GM21423 (cell line): Measurements from ENCODE around the gene NNMT.

ENCODE experiments used
- ATAC-seq: cut with Tn5 transposase; IDR thresholded peaks from one replicate; pipeline ENCODE4 v1.9.1; 2021; ENCODE audit warnings: mild to moderate bottlenecking, moderate library complexity; ENCODE audit not compliant: unreplicated experiment

NNMT gene

DNA sequence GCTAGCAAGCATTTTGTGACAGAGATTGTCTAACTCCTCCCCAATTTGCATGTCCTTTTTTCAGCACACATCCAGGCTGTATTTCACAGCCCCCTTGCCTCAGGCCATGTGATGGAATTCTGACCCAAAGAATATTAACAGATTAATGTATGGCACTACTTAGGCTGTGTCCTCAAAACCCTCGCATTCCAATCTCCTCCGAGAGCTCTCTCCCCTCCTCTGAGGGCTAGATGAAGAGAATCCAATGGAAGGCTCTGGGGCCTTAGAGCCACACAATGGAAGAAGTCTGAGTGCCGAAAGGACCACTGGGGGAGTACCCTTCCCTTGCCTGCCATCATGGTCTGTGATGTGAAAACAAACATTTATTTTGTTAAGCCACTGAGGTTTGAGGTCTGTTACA is 13.7 kb upstream of the NNMT start:
- no peak for ATAC-seq

DNA sequence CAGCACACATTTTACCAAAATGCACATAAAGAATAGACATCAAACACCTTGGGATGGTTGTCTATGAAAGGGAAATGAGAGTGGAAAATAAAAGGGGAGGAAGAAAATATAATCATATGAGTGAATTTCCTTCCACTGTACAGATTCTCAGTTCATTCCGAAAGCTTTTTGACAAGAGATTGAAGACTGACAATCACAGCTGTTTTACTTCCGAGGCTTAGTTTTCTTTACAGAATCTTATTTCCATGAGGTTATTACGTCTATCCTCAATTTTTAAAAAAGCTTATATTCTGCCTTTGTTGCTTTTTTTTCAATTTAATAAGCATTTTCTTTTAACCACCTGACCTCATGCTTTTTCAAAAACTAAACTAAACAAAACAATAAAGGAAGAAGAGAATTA is 12.8 kb upstream of the NNMT start:
- ATAC-seq, result no peak

DNA sequence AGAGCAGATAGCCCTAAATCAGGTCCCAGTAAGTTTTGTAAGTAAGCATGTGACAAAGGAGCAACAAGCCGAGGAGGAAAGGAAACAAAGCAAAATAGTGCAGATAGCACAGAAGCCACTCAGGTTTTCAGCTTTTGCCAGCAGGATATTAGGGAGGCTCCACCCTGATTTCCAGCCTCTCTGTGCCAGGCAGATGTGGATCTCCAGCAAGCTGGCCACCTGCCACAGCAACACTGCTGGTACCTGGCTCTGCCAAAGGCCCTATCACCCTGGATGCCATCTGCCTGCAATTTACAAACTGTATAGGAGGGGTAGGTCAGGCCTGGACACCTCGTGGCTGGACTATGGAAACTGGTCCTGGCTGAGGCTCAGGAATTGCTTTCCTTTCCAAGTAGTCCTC is 12.2 kb upstream of the NNMT start:
- no peak for ATAC-seq

DNA sequence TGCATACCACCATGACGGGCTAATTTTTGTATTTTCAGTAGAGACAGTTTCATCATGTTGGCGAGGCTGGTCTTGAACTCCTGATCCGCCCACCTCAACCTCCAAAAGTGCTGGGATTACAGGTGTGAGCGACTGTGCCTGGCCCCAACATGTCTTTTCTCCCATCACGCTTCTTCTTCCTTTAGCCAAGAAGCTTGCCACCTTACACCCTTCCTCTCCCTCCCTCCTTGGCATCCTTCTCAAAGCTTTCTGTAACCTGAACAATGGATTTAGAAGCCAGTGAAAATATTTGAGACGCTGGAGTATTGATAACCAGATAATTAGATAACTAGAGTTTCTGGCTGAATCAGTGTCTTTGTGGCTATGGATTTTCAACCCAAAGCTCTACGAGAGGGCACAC is 11.3 kb upstream of the NNMT start:
- no peak for ATAC-seq

DNA sequence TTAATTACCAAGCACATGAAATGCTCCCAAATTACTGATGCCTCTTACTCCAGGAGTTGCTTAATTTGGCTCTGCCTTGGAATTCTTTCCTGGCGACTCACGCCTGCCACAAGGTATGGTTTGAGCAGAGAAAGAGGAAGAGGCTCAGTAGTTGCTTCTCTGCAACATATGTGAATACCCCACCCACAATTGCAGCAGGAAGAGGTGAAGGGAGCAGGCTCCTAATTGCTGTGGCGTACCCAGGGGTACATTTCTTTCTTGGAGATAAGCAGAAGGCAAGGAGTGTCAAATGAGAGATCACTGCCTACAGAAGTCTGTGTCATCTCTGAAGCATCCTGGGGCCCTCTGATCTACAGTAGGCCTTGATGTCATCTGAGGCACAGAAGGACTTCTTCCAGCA is 10.6 kb upstream of the NNMT start:
- no peak for ATAC-seq

DNA sequence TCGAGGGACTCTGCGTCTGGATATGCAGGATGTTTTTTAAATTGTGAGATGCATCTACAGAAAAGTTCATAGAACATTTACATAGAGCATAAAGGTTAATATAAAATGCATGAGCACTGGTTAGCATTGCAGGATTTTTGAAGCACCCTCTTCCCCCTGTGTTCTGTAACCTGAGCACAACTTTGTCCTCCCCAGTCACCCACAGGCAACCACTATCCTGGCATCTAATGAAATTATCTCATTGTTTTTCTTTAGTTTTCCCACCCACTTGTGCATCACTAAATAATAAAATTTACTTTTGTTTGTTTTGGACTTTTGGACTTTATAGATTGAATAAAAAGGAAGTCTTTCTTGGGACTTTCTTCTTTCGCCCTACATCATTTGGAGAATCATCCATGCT is 10.0 kb upstream of the NNMT start:
- ATAC-seq, result no peak

DNA sequence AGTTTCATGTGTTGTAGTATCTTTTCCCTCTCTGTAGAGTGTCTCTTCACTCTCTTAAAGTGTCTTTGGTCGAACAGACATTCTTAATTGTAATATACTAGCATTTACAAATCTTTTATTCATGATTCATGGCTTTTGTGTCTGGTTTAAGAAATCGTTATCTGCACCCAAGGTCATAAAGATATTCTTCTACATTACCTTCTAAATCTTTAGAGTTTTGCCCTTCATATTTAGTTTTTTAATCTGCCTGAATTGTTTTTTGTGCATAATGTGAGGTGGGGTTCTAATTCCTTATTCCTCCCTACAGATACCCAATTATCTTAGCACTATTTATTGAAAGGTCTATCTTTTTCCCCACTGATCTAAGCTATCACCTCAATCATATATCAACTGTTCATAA is 9.0 kb upstream of the NNMT start:
- ATAC-seq, result no peak

DNA sequence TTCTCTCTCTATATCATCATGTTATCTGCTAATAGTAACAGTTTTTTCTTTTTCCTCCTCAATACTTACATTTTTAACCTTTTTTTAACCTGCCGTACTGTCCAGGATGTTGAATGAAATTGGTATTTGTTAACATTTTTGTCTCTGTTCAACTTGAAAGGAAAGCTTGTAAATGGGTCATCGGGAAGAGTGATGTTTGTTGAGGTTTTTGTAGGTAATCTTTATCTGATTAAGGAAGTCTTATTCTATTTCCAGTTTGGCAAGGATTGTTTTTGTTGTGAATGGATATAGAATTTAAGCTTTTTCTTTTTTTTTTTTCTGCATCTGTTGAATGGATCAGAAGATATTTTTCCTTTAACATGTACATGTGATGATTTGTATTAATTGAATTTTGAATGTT is 8.1 kb upstream of the NNMT start:
- ATAC-seq, result no peak

DNA sequence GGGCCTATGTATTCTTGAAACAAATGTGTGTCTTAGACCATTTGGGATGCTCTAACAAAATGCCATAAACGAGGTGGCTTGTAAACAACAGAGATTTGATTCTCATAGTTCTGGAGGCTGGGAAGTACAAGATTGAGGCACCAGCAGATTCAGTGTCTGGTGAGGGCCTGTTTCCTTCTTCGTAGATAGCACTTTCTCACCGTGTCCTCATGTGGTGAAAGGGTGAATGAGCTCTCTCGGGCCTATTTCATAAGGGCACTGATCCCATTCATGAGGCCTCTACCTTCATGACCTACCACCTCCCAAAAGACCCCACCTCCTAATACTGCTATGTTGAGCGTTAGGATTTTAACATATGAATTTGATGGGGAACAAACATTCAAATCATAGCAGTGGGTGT is 6.4 kb upstream of the NNMT start:
- ATAC-seq, result no peak

DNA sequence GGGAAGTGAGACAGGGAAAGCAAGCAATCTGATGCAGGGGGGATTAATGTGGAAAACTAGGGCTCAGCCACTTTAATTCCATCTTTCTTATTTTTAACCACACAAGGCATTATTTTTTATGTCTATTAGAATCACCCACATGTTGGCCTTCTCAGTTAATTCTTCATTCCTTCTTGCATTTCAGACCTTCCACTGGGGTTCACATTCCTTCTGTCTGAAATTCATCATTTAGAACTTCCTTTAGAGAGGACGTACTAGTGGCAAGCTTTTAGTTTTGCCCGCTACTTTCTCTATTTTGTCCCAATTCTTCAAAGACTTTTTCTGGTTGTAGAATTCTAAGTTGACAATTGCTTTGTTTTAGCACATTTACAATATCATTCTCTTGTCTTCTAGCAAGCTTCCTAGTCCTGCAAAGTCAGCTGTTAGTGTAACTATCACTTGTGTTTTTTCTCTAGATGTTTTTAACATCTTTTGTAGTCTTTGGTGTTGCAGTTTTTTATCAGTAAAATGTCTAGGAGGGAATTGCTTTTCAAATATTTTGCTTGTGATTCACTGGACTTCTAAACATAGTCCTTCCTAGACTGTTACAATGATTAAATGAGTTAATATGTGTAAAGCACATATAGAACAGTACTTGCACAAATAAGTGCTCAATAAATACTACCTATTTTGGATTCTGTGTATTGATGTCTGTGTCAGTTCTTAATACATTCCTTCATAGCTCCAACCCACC is 5.5 kb upstream of the NNMT start:
- no peak for ATAC-seq

DNA sequence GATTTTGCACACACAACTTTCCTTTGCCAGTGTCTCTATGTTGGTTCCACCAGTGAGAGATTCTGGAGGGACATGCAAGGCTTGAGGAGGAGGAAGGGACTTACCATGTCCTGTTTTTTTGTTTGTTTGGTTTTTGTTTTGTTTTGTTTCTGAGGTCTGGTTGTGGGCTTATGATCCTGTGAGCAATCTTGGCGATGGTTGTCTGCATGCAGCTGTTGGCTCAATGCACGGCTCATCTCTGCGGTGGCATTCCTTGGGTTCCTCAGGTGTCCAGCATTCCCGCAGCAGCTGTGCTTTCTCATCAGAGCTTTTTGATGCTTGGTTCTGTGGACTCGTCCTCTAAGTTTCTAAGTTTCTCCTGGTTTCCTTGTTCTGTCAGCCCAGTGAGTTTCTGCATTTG is 4.8 kb upstream of the NNMT start:
- ATAC-seq, result no peak

DNA sequence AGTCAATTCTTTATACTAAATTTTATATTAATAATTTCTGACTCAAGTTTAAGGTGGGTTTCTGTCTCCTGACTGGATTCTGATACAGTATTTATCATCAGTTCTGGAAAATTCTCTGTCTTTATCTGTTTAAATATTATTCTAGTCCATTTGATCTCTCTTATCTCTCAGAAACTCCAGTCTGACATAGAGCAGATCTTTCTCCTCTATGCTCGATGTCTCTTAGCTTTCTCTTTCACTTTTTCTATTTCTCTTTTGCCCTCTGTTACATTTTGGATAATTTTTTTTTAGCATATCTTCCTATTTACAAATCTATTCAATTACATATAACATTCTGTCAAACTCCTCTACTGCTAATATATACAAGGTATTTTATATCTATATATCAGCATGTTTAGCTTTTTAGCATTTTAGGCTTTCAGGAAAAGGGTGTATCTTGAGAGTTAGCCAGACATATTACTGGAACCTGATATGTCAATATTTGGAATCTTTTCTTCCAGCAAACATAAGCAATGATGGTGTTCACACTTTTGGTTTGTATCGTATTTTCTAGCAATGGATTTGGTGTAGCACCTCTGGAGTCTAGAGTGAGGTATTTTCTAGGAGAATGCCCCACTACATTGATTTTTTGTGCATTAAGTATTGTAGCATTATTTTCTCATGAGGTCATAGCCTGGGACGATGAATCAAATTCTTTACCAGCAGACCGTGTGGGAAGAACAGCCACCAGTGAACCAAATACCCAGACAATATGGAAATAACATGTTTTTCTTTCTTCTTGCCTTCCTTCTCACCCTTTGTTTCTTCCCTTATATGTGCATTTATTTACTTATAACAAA is 4.1 kb upstream of the NNMT start:
- ATAC-seq, result no peak

DNA sequence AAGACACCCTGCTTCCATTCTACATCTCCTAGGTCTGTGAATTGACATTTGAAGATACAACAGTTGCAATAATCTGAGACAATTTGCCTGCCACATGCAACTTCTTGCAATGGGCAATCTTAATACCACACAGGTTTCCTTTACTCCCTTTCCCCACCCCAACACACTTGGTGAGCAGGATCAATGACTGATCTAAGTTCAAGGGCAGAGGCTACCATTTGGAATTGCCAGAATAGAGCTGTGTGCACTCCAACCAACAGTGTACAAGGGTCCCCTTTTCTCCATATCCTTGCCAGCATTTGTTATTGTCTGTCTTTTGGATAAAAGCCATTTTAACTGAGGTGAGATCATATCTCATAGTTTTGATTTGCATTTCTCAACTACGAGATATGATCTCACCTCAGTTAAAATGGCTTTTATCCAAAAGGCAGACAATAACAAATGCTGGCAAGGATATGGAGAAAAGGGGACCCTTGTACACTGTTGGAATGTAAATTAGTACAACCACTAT is 2.9 kb upstream of the NNMT start:
- ATAC-seq, result no peak

DNA sequence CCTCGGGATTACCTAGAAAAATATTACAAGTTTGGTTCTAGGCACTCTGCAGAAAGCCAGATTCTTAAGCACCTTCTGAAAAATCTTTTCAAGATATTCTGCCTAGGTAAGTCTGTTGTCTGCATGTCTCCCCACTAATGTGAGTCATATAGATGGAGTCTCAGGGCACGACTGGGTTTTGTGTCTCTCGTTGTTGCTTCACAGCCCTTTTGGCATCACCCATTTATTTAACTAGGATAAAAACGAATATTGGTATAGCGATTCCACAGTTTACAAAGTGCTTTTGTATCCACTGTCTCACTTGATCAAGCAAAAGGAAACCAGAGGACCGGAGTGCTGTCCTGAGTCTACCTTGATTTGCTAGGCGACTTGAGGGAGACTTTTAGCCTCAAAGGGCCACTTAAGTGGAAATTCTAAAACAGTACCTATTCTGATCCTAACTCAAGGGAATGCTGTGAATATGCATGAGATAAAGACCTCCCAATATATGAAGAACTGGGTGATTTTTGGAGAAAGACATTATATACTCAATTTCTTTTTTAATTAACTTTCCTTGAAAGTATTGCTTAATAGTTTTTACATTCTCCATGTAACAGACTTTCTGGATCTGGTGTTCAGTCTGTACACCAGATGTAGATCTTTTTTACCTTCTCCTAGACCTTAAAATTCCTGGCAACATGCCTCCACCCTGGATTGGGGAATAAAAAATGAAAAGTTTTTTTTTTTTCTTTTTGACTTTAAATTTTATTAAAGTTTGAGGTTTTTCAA is 590 bp downstream of the NNMT start:
- ATAC-seq, result no peak

DNA sequence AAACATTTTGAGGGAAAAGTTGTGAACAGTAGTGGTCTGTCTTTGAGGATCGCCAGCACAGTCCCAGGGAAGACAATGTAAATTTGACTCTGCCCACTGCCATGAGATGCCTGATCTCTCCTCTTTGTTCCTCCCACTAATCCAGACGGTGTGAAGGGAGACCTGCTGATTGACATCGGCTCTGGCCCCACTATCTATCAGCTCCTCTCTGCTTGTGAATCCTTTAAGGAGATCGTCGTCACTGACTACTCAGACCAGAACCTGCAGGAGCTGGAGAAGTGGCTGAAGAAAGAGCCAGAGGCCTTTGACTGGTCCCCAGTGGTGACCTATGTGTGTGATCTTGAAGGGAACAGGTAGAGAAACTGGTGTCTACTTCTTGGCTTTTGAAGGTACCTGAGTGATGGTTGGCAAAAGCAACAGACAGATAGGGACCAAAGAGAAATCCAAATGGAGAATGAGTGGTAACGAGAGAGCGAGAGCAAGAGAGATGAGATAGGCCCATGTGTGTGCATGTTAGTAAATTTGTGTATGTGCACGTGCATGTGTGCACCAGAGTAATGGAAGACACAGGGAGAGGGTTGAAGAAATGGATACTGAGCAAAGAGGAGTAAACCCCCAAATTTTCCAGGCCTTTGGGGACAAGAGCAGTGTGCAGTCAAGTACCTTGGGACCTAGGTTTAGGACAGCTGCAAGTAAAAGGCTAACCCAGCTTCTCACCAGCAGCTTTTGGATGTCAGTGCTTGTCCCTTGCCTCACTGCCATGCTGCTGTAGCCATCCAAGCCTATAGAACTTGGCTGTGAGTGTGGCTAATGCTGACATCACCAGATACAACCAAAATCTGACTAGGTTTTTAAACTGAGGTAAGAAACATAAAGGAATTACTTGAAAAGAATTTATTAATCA is 1.9 kb downstream of the NNMT start:
- ATAC-seq, result no peak

DNA sequence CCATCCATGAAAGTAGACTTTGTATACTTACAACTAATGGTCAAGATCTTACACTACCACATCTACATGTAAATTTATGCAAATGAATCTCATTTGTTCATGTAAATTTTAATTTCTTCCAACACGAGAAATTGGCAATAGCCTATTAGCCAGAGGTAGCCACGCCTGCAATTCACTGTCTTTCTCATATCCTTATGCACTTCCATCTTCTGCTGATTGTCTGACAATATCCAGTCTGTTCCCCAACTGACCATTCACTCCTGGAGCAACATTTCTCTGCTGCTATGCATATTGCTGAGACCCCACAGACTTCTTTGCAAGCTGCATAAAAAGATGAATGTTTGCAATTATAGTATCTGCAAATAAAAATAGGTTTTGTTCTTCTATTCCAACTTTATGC is 2.5 kb downstream of the NNMT start:
- no peak for ATAC-seq

DNA sequence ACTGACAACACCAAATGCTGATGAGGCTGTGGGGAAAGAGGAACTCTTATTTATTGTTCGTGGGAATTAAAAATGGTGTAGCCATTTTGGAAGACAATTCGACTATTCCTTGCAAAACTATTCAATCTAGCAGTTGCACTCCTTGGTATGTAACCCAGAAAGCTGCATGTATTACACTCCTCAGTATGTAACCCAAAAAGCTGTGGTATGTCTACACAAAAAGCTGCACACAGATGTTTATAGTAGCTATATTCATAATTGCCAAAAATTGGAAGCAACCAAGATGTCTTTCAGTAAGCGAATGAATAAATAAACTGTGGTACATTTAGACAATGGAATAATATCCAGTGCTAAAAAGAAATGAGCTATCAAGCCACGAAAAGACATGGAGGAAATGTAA is 4.9 kb downstream of the NNMT start:
- ATAC-seq, result no peak

DNA sequence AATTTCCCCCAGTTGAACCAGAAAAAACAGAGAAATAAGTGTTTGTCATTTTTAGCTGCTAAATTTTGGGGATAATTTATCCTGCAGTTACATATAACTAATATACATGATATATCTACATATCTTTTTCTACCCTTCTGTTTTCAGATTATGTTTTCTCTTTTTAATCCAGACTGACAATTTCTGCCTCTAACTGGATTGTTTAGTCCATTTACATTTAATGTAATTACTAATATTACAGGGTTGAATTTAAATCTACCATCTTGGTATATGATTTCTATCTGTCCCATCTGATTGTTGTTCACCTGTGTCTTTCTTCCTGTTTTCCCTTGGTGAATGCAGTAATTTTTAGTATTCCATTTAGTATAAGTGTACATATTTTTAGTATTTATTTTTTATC is 5.7 kb downstream of the NNMT start:
- no peak for ATAC-seq

DNA sequence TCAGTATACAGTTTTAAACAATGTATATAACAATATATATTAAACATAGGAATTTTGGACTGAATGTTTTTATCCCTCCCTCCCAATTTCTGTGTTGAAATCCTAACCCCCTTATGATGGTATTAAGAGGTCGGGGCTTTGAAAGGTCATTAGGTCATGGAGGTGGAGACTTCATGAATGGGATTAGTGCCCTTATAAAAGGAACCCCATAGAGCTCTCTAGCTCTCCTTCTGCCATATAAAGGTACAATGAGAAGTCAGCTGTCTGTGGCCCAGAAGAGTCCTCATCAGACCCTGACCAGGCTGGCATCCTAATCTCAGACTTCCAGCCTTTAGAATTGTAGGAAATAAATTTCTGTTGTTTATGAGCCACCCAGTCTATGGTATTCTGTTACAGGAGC is 6.5 kb downstream of the NNMT start:
- no peak for ATAC-seq

DNA sequence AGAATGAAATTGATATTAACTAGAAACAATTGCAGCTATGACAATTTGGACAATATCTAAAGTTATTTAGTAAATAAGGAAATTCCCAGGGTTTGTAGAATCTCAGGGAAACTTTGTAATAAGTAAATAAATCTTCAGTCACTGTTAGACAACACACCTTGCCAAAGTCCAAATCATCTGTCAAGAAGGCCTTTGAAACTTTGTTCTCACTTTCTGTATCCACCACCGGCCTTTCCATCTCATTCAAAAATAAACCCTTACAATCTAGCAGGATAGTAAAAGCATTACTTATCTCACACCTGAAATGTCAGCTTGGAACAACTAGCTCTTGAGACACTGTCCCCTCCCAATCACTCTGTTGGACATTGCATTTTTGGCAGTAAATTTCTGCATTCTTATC is 7.9 kb downstream of the NNMT start:
- no peak for ATAC-seq

DNA sequence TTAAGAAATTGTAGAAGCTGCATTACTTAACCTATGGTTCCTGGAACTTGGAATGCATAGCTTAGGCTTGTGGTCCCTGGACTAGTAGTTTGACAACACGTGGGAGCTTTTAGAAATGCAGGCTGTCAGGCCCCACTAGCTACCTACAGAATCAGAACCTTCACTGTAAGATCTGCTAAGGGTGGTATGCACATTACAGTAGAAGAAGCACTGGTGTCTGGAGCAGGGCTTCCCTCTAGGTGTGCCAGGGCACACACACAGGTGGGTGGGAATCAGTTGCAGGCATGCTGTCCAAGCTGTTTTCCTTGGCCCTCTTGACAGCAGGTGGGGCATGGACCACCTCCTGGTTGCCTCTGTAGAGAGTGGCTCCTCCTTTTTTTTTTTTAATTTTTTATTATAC is 8.8 kb downstream of the NNMT start:
- ATAC-seq, result no peak
